ENCODE results near the gene RBM14.
"Not testable (repeated sequence)": the region's sequence is repeated elsewhere in the genome, so short reads cannot be mapped to it uniquely, and the experiment has no call there.

Gene RBM14

GRCh38 chr11:66600631-66601233 lies 15.7 kb upstream of the RBM14 start:
- DNase-seq = no peak

DNA sequence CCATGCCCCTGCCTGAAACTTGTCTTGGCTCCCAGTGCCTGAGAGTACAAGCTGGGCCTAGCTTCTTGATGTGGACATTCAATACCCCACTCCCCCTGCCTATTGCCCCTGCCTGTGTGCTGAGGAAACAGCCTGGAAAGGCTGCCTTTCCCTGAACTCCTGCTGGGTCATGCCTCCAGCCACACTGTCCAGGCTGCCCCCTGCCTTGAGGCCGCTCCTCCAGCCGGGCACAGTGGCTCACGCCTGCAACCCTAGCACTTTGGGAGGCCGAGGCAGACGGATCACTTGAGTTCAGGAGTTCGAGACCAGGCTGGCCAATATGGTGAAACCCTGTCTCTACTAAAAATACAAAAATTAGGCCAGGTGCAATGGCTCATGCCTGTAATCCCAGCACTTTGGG lies 13.4 kb upstream of the RBM14 start:
- no peak for DNase-seq

GRCh38 chr11:66604155-66604554 lies 12.3 kb upstream of the RBM14 start:
- DNase-seq = no peak

GRCh38 chr11:66606608-66607007 lies 9.8 kb upstream of the RBM14 start:
- not testable (repeated sequence) for DNase-seq

DNA sequence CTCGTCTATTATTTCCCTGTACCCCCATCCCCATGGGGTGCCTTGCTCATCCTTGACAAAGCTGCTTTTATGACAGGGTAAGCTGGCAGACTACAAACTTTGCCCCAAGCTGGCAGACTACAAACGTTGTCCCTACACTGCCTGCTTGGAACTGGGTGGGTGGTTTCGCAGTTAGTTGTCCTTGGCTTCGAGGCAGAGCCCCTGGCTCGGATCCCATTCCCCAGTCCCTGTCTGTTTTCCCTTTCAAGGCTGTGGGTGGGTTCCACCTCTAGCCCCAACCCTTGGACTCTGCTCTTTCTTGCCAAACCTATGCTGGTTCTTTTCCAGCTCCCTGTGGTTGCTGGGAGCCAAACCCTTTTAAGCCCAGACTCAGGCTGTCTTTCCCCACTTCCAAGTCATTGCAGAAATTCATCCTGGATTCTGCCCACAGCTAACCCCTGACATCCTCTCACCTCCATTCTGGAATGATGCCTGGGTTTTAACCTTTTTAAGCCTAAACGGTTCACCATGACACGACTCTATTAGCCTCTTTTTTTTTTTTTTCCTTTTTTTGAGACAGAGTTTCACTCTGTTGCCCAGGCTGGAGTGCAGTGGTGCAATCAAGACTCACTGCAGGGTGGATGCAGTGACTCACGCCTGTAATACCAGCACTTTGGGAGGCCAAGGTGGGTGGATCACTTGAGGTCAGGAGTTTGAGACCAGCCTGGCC lies 9.2 kb upstream of the RBM14 start:
- DNase-seq = no peak

DNA sequence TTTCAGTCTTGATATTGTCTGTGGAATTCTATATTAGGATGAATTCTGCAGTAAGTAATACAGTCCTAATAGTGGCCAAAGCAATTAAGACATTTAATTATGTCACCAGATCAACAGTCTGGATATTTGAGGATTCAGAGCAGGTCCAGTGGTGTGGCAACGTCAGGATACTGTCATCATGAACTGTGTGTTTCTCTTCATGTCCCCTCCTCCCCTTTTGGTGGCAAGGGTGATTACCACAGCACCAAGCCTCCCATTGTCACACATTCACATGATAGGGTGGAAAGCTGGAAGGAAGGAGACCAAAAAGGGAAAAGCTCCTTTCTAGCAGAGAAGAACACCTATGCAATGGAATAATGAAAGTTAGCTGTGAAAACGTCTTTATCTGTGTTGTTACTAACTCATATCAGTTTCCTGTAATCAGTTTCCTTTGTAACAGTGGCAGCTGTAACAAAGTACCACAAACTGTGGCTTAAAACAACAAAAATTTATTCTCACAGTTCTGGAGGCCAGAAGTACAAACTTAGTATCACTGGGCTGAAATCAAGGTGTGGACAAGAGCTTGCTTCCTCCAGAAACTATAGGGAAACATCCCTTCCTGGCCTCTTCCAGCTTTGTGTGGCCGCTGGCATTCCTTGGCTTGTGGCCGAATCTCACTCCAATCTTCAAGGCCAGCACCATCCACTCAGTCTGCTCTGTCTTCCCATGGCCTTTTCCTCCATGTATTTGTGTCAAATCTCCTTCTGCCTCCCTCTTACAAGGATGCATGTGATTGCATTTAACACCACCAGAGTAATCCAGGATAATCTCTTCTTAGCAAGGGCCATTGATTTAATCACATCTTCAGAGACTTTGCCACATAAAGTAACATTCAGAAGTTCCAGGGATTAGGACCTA lies 6.5 kb upstream of the RBM14 start:
- no peak for DNase-seq

DNA sequence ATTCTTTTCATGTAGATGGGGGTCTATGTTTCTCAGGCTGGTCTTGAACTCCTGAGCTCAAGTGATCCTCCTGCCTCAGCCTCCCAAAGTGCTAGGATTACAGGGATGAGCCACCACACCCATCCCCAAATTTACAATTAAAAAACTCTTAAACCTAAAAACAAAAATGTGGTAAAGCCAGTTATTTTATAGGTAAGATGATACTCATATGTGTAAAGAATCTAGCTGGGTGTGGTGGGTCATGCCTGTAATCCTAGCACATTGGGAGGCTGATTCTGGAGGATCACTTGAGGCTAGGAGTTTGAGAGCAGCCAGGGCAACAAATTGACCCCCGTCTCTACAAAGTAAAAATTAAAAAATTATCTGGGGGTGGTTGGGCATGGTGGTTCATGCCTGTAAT lies 4.0 kb upstream of the RBM14 start:
- DNase-seq = no peak

- DNase-seq = no peak
Observed at GRCh38 chr11:66614073-66614472, 2.4 kb upstream of the RBM14 start.

GRCh38 chr11:66617155-66617834 lies 865 bp downstream of the RBM14 start:
- DNase-seq = no peak

DNA sequence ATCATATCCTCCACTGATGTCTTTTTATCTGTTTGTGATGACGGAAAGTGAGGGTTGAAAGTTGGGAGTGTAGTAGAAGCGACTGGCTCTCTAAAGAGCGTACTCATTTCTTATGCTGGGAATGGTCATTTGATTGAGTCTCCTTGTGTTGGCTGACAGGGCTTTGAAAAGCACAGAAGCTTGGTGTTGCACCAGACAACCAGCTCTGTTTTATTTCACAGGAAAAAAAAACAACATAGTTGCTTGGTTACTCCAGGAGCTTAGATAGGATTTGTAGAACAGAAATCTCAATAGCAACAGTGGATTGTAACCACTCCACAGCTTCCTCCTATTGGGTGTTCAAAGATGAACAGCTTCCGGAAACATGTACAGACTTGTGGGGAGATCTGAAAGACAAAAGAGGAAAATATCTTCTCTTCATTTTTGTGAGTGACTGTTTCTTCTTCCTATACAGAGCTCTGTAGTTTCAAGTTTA lies 2.7 kb downstream of the RBM14 start:
- DNase-seq = no peak

GRCh38 chr11:66624450-66624849 lies 8.0 kb downstream of the RBM14 start:
- no peak for DNase-seq

DNA sequence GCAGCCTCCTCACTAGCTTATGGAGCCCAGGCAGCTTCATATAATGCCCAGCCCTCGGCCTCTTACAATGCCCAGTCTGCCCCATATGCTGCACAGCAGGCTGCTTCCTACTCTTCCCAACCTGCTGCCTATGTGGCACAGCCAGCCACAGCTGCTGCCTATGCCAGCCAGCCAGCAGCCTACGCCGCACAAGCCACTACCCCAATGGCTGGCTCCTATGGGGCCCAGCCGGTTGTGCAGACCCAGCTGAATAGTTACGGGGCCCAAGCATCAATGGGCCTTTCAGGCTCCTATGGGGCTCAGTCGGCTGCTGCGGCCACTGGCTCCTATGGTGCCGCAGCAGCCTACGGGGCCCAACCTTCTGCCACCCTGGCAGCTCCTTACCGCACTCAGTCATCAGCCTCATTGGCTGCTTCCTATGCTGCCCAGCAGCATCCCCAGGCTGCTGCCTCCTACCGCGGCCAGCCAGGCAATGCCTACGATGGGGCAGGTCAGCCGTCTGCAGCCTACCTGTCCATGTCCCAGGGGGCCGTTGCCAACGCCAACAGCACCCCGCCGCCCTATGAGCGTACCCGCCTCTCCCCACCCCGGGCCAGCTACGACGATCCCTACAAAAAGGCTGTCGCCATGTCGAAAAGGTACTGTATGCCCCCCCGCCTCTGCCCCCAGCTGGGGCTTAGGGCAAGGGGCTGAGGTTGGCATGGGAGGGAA lies 8.8 kb downstream of the RBM14 start:
- no peak for DNase-seq

DNA sequence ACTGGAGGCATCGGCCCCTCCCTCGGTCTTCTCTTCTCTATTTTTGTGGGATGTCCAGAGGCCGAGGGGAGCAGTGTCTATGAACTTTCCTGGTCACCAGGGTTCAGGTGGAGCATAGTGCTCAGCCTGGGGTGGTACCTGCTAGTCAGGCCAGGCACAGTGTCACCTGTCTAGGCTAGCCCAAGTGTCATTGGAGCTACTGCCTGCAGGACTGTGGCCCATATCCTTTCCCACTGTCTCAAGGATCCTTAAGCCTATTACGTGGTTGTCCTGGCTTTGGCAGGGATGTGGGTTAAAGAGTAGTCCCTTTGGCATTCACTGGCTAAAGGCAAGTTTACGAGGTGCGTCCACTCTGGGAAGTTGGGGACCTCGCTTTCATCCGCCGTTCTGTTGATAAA lies 9.3 kb downstream of the RBM14 start:
- DNase-seq = no peak

DNA sequence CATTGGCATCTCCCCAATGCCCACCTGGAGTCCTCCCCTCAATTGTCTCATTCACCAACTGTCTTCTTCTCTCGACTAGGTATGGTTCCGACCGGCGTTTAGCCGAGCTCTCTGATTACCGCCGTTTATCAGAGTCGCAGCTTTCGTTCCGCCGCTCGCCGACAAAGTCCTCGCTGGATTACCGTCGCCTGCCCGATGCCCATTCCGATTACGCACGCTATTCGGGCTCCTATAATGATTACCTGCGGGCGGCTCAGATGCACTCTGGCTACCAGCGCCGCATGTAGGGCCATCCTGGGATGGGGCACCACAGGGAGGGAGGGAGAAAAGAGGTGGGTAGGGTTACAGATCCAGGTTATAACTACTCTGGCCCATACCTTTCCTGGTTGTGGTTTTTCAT lies 10.0 kb downstream of the RBM14 start:
- DNase-seq = no peak

DNA sequence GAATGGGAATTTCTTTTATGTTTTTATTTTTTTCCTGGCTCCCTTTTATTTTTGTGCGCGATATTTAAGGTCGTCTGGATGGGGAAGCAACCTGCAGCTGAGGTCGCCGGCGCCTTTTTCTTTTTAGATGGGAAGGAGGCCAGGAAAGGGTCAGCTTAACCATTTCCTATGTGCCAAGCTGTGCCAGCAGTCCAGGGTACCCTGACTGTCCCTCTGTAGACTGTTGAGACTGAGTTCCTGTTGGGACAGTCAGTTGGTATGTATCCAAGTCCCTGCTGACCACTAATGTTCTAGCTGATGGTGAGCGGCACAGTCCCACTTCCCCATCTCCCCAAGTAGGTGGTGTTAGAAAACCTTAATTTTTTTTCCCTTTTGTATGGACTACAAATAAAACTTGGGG lies 10.5 kb downstream of the RBM14 start:
- DNase-seq = no peak

GRCh38 chr11:66628061-66628603 lies 11.7 kb downstream of the RBM14 start:
- no peak for DNase-seq

GRCh38 chr11:66629356-66629755 lies 12.9 kb downstream of the RBM14 start:
- no peak for DNase-seq

DNA sequence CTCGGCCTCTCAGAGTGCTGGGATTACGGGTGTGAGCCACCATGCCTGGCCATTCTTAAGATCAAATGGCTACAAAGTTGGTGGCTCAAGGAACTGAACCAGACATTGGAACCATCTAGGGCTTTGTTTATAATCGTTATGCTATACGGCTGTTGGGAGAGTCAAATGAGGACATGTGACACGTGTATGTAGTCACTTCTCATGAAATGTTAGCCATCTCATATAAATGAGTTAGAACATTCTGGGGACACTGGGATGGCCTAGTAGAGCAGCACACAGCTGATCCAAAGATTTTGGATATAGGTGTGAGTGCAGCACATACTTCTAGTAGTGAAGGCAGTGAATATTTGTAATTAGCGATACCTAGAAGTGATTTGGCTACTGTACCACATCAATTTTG lies 15.5 kb downstream of the RBM14 start:
- DNase-seq = no peak

DNA sequence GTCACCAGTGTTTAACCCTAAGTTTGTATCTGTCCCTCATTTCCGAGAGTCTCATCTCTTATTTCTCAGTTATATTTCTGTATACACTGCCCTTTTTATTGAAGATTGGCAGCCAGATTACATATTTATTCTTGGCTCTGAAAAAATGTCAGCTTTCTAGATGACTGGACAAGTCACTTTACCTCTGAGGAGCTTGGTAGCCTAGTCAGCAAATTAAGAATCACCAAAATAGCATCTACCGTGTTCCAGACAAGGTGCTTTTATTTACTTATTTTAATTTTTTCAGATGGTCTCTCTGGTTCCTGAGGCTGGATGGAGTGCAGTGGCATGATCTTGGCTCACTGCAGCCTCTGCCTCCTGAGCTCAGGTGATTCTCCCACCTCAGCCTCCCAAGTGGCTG lies 16.5 kb downstream of the RBM14 start:
- no peak for DNase-seq

DNA sequence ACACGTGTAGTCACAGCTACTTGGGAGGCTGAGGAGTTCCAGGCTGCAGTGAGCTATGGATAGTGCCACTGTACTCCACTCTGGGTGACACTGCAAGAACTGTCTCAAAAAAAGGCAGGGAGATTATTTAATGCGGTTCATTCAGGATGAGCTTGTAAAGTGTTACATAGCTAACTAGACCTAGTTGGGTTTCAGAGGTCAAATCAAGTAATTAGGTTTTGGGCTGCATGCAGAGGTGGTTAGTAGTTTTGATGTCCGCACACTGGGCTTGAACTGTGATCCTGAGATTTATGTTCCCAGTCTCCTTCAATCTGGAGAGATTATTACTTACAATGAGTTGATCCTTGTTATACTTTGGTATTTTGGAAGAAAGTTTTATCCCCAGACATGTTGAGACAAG lies 20.0 kb downstream of the RBM14 start:
- no peak for DNase-seq

DNA sequence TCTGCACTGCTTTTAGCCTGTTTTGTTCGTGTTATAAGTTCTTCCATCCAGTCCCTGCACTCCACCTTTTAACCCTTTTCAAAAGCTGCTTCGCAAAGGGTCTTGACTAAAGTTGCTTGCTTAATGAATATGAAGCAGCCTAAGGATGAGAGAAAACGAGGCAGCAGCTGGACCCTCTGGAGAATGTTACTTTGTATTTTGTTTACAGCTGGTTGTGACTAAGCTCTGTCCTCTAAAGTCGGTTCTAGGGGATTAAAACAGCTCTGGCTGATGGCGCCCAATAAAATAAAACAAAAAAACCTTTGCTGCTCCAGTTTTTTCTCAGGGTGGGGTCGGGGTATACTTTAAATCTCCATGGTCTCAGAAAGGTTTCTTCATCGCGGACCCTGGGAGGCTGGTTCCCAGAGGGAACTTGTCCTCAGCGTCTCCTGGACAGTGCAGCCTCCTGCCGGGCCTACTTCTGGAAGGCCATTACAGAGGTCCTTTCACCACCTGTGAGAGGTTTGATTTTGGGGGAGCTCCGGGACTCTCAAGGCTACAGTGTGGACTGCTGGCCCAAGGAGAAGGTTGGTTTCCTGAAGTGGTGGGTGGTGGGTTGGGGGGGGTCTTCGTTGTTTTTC lies 21.2 kb downstream of the RBM14 start:
- no peak for DNase-seq
